HepG2 (cell line): Measurements from ENCODE around the gene SLX4. TPM values are rescaled to one million over a fixed set of nuclear protein-coding genes. Genes with fewer than 3 reads are reported as not detected.

Experiments used
- ATF1 ChIP-seq: IDR thresholded peaks from 2 replicates; pipeline ENCODE4 v1.6.1; 2016; ENCODE audit warnings: mild to moderate bottlenecking, control low read depth
- ATF7-NPFF ChIP-seq: sonication (generic); formaldehyde crosslinking; IDR thresholded peaks from 2 replicates; pipeline ENCODE4 v1.8.1; 2023; ENCODE audit warnings: mild to moderate bottlenecking, low read depth, missing genetic modification reagents, moderate library complexity
- BRCA1 ChIP-seq: sonication (generic); formaldehyde crosslinking; IDR thresholded peaks from 2 replicates; pipeline ENCODE4 v1.4.0; 2020; ENCODE audit warnings: missing genetic modification reagents
- CEBPB ChIP-seq: IDR thresholded peaks from 2 replicates; pipeline ENCODE4 v1.6.1; 2011; ENCODE audit warnings: low read depth, low read length, improper control_type of control experiment, borderline replicate concordance
- CEBPG ChIP-seq: IDR thresholded peaks from 2 replicates; pipeline ENCODE4 v1.6.1; 2016
- HDAC2 ChIP-seq: sonication (generic); formaldehyde crosslinking; IDR thresholded peaks from 2 replicates; pipeline ENCODE4 v1.4.0; 2020; ENCODE audit warnings: missing genetic modification reagents
- HNF1B ChIP-seq: sonication (generic); formaldehyde crosslinking; IDR thresholded peaks from 2 replicates; pipeline ENCODE4 v1.5.1; 2020; ENCODE audit warnings: mild to moderate bottlenecking, moderate library complexity, missing genetic modification reagents
- KDM1A ChIP-seq: IDR thresholded peaks from 2 replicates; pipeline ENCODE4 v1.6.1; 2016; ENCODE audit warnings: missing compliant biosample characterization
- NFAT5 ChIP-seq: sonication (generic); formaldehyde crosslinking; IDR thresholded peaks from 2 replicates; pipeline ENCODE4 v1.4.0; 2020; ENCODE audit warnings: missing genetic modification reagents
- SAP130 ChIP-seq: IDR thresholded peaks from 2 replicates; pipeline ENCODE4 v1.6.1; 2016; ENCODE audit warnings: low read depth
- SMYD3 ChIP-seq: sonication (generic); formaldehyde crosslinking; IDR thresholded peaks from 2 replicates; pipeline ENCODE4 v1.8.1; 2023; ENCODE audit warnings: mild to moderate bottlenecking, missing genetic modification reagents
- SOX13 ChIP-seq, 3 experiments: fragments of 450-650 bp in 1 of 3; sonication (generic) in 1 of 3; formaldehyde crosslinking in 1 of 3; IDR thresholded peaks in 2 of 3; conservative IDR thresholded peaks in 1 of 3; 2 replicates each; pipeline versions ENCODE4 v1.5.0 to v1.6.1; 2016 to 2020; ENCODE audit warnings: antibody characterized with exemption in 1 of 3, mild to moderate bottlenecking in 1 of 3, missing compliant biosample characterization in 1 of 3, missing genetic modification reagents in 1 of 3, moderate library complexity in 1 of 3
- SRSF1 ChIP-seq: fragments of 200-400 bp; formaldehyde crosslinking; optimal IDR thresholded peaks from 2 replicates; pipeline ENCODE3; 2017; ENCODE audit warnings: mild to moderate bottlenecking, low read depth, low read length, moderate library complexity
- YY1 ChIP-seq: IDR thresholded peaks from 2 replicates; pipeline ENCODE4 v1.6.1; 2011; ENCODE audit warnings: low read length, low read depth, moderate library complexity, mild to moderate bottlenecking; ENCODE audit not compliant: insufficient read depth, insufficient replicate concordance
- ZMYM3 ChIP-seq: sonication (generic); formaldehyde crosslinking; IDR thresholded peaks from 2 replicates; pipeline ENCODE4 v1.5.1; 2020; ENCODE audit warnings: mild to moderate bottlenecking, missing genetic modification reagents
- ZNF430 ChIP-seq: sonication (generic); formaldehyde crosslinking; IDR thresholded peaks from 2 replicates; pipeline ENCODE4 v1.9.0; 2021; ENCODE audit warnings: mild to moderate bottlenecking, missing genetic modification reagents
- ZNF710 ChIP-seq: sonication (generic); formaldehyde crosslinking; IDR thresholded peaks from 2 replicates; pipeline ENCODE4 v1.5.0; 2020; ENCODE audit warnings: mild to moderate bottlenecking, missing genetic modification reagents, borderline replicate concordance
- ZNF782 ChIP-seq: sonication (generic); formaldehyde crosslinking; IDR thresholded peaks from 2 replicates; pipeline ENCODE4 v1.4.0; 2020; ENCODE audit warnings: missing genetic modification reagents, mild to moderate bottlenecking, borderline replicate concordance
- polyA plus RNA-seq, 8 experiments: library from polyadenylated mRNA; depleted of rRNA in 3 of 8; stranded (reverse) in 7 of 8; unstranded in 1 of 8; fragments of >200 nt; fragmentation: Illumina TruSeq in 4 of 8; extraction: Trizol in 4 of 8; gene quantifications; 2 replicates each; pipeline versions ENCODE4 v1.2.1 to v1.2.3, GENCODE V29; 2011 to 2016; ENCODE audit warnings: low read depth in 4 of 8, missing spikeins in 1 of 8, mixed read lengths in 1 of 8; ENCODE audit not compliant: insufficient read depth in 1 of 8
- total RNA-seq, 5 experiments: library from RNA; depleted of rRNA; stranded (reverse); fragments of >200 nt; fragmentation: Illumina TruSeq; extraction: Trizol; gene quantifications; 2 replicates each; pipeline ENCODE4 v1.2.3, GENCODE V29; 2016; ENCODE audit warnings: low read depth in 1 of 5

The SLX4 gene
- total and polyA plus RNA-seq, 2 of the 13 experiments (the other 11 are each of a cell fraction or from before 2014, with no cell fraction given): 1.1 to 3.6 TPM

GRCh38 chr16:3596101-3596861 lies 15.1 kb downstream of the SLX4 start (continued):
- TF ChIP-seq ATF1 (CRISPR knock-in tag) (no peak), HNF1B (peak; percentile 84), ZMYM3 (CRISPR knock-in tag) (peak; percentile 67; the same call in 1 of the 2 replicates), KDM1A (CRISPR knock-in tag) (peak; percentile 93), BRCA1 (CRISPR knock-in tag) (0 out of 2 replicates have a peak, but pooled peaks have one; percentile 59), ZNF430 (0 out of 2 replicates have a peak, but pooled peaks have one; percentile 74), SMYD3 (CRISPR knock-in tag) (peak; percentile 87; the same call in 1 of the 2 replicates), HDAC2 (CRISPR knock-in tag) (peak; percentile 97), SRSF1 (peak; percentile 60), NFAT5 (peak; percentile 60; the same call in 1 of the 2 replicates), SOX13 (IDR thresholded peaks at IDR 0.05) (0 out of 2 replicates have a peak, but pooled peaks have one; percentile 33), SOX13 (CRISPR knock-in tag; conservative IDR thresholded peaks at IDR 0.05 in 1 of 2, IDR thresholded peaks at IDR 0.05 in 1 of 2) (peak in 1 of 2 experiments; percentile 89; a peak in 2 of 4 replicates), CEBPB (peak; percentile 16; the same call in 1 of the 2 replicates), ZNF782 (CRISPR knock-in tag) (no peak), ZNF710 (CRISPR knock-in tag) (peak; percentile 58; the same call in 1 of the 2 replicates), ATF7-NPFF (CRISPR knock-in tag) (peak; percentile 79), SAP130 (CRISPR knock-in tag) (peak; percentile 95), CEBPG (CRISPR knock-in tag) (peak; percentile 60; the same call in 1 of the 2 replicates), YY1 (peak; percentile 34)
